GM23248 (cell line): ENCODE measurements around the gene LMO2.

Experiments
- EZH2 ChIP-seq: fragments of 200-600 bp; sonication (generic); IDR thresholded peaks from 2 replicates; pipeline ENCODE4 v1.6.1; 2018; ENCODE audit warnings: antibody characterized with exemption, mild to moderate bottlenecking; ENCODE audit not compliant: insufficient read depth, poor library complexity, severe bottlenecking
- EZH2phosphoT487 ChIP-seq: fragments of 200-600 bp; sonication (generic); IDR thresholded peaks from 2 replicates; pipeline ENCODE4 v1.6.1; 2018; ENCODE audit warnings: antibody characterized with exemption, moderate library complexity, mild to moderate bottlenecking, low read depth; ENCODE audit not compliant: insufficient read depth

DNA sequence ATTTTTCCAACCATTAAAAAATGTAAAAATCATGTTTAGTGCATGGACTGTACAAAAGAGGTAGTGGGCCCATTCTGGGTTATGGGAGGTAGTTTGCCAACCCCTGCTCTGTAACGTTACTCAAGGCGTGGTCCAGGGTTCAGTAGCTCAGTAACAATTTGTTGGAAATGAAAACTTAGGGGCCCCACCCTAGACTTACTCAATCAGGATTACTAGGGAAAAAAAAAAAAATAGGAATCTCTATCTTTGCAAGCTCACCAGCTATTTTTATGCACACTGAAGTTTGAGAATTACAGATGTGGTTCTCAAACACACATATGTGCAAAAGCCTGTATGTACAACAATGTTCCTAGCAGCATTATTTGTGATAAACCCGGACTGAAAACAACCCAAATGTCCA, 17.3 kb upstream of the LMO2 start:
- TF ChIP-seq EZH2, result no peak
- no peak for TF ChIP-seq EZH2phosphoT487
